ACHN (cell line): ENCODE data around the gene MACROH2A1.
"Not testable (repeated sequence)": the region's sequence is repeated elsewhere in the genome, so short reads cannot be mapped to it uniquely, and the experiment has no call there.

Experiments
- DNase-seq: peaks from one replicate; pipeline ENCODE4 v3.0.0-alpha.2; 2015
- in situ Hi-C: cut with HindIII; loops from 2 replicates; pipeline ENCODE4 v1.10.0; 2017; ENCODE audit warnings: low sequenced_read_pairs, low pct_ligation_motif_present, low pct_unique_long_range_greater_than_20kb

The MACROH2A1 gene

DNA sequence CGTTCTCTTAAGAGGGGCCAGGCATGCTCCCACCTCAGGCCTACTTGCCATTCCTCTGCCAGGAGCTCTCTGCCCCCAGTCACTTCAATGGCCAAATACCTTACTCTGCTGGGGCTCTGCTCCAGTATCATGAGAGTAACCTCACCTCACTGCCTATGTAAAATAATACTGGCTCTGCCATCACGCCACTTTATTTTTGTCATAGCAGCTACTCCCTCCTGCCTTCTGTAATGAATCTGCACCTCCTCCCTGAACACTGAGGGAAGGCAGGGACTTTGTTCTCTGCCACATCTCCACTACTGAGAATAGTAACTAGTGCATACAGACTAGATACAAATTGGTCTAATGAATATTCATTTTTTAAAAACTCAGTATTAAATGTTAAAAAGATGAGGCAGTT is 33.8 kb downstream of the MACROH2A1 start:
- in situ Hi-C loops = no loop called here
- DNase-seq = no peak

DNA sequence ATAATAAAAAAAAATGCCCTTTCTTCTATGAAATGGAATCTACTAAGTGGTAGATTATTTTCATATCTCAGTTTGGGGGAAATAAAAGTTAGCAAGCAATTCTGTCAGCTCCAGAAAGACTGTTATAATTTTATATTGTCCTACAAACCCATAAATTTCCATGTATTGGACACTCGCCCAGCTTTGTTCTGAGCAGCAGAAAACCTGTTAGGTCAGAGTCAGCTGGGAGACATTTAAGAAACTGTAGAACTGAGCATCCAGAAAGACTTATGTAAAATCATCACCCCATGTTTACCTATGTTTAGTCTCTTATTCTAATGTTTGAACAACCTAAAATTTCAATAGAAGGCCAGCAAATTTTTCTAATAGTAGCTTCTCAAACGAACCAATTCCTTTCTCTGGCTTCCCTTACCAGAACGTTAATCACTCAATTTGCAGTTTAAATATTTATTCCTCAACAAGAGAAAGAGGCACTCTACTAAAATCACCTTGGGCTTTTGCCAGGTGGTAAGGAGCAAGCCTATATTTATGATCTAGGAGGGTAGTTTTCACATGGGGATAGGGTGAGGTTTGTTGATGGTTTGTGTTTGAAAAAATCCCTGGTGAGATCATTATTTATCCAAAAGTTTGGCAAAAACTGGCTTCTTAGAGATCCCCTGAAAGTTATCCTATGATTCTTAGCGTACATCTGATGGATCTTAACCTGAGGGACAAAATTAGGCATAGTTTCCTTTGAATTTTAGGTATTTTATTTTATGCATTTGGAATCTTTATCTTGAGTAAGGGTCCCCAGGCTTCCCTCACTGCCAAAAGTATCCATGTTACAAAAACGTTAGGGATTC is 34.4 kb downstream of the MACROH2A1 start:
- in situ Hi-C loops = no loop called here
- no peak for DNase-seq

DNA sequence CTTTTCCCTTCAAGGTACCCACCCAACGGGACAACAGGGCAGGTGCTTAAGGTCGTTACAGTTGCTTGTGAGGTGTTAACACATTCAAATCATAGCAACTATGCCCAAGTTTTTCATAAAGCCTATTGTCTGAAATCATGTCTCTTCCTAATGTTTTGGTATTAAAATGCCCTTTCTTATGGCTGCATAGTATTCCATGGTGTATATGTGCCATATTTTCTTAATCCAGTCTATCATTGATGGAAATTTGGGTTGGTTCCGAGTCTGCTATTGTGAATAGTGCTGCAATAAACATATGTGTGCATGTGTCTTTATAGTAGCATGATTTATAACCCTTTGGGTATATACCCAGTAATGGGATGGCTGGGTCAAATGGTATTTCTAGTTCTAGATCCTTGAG is 35.7 kb downstream of the MACROH2A1 start:
- DNase-seq, in situ Hi-C loops: not testable (repeated sequence)

DNA sequence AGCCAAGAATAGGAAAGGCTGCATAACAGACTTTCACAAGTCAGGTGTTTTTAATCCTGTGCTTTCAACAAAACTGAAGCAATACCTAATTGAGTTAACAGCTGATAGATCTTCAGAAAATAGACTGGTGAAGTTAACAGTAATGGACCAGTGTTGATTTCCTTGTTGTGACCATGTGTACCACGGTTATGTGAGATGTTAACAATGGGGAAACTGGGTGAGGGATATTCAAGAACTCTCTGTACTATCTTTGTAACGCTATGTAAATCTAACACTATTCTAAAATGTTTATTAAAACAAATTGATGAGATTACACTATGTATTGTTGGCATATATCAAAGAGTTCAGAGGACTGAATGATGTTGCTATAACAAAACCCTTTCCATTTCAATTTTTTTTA is 36.9 kb downstream of the MACROH2A1 start:
- in situ Hi-C loops = no loop called here
- no peak for DNase-seq

DNA sequence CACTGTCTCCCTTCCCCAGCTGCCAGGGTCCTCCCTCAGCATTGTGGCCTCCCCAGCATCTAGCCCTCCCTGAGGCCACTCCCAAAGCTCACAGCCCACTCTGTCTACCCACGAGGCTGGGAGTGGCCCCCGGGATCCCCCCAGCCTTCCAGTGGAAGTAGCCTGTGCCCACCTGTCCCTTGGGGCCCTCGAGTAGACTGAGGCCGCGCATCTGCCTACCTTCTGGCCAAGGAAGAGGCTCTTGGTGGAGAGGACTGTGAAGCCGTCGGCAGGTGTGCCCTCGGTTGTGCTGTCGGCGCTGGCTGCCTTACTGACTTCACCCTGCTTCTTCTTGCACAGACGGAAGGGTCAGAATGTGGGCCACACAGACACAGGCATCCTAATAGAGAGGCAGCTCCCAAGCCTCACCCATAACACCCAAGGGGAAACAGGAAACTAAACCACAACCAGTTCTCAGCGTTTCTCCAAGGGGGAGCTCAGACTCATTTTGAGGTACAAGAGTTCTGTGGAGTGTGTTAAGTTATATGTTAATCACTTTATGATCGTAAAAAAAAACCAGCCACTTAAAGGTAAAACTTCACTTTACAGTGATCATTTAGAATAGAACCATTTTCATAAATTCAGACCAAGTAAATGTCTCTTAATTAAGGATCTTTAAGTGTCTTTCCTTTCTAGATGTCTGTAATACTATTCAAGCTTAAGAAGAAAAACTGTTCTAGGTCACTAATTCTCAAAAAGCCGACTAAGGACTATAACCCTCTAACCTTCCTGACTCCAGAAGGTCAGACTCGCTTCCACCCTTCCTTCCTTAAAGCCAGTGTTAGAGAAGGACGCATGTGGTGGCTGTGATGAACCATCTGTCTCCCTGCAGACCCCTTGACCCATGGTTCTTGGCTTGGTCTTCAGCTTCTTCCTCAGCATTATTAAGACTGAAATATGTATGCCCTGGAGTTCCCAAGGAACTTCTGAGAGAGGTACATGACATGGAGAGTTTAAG is 38.5 kb downstream of the MACROH2A1 start:
- no peak for DNase-seq
- in situ Hi-C loops = no loop called here

DNA sequence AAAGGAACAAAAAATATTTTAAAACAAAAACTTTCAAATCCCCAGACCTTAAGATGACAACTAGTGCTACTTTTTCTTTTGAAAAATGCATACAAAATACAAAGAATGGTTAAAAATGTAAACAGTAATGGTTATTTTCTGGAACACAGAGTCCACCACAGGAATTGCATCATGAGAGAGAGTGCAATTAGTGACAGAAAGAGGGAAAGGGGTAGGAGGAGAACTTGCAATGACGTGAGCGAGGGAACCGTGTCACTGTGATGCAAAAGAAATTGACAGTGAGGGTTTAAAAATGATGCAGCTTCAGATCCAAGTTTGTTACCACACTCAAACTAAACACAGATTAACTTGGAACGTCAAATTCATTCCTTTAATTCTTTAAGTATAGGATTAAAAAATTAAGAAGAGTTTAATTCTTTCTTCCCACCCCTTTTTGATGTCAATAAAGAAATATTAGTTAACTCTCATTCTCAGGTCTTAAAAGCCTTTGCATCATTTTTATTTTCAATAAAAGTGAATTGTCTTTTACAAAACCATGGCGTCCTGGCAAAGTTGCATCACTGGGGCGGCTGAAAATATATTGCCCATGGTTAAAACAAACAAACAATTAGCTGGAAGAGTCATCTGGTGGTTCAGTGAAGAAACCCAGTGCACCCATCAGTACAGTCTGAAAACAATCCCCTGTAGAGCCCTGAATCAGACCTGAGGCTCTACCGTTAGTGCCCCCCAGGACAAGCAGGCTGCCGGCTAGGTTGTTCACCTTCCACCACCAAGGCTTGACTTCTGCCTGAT is 39.5 kb downstream of the MACROH2A1 start:
- no peak for DNase-seq
- in situ Hi-C loops = no loop called here

DNA sequence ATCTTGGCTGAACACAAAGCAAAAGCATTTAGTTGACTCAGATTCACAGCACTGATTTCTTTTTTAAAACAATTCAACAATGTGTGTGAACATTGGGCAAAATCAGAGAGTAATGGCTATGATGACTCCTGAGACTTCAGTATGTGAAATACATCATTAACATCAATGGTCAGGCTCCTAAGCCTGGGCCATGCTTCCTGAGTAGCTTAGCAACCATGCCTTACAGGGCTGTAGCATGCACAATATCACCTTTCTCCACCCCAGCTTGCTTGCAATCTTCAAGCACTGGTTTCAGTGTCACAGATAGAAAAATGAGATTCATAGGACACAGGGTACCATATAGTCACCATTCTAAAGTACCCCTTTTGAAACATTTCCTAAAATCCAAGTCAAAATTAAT is 41.3 kb downstream of the MACROH2A1 start:
- DNase-seq = no peak
- in situ Hi-C loops = no loop called here

DNA sequence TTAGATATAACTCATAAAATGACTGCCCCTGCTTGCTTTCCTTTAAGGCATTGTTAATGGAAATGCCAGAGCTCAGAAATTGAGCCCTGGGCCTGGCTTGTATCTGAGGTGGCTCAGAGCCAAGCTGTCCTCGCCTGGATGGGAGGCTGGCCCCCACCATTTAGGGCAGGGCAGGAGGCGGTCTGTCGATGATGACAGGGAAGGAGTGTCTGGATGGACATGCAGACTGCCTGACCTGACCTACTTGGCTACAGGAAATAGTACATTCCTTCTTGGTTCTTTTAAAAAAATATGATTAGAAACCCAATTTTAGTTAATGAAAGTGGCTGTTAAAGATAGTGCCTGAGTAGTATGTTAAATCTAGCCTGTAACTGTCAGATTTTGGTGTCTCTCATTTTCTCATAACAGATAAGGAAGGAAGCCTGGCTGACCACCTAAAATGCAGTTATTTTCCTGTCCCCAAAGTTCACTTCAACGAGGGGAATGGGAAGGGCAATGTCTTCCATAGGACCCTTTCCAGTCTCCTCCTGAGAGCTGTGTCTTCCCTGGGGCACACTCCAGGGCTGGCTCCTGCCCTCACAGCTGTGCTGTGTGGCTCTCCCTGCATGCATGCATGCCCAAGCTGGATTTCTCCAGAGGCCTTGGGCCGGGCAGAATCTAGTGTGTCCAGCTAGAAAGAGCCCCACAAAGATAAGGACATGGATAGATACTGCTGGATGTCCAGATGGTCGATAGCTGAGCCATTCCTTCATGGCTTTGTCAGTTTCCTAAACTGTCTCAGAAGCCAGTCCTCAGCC is 42.3 kb downstream of the MACROH2A1 start:
- in situ Hi-C loops = no loop called here
- no peak for DNase-seq

DNA sequence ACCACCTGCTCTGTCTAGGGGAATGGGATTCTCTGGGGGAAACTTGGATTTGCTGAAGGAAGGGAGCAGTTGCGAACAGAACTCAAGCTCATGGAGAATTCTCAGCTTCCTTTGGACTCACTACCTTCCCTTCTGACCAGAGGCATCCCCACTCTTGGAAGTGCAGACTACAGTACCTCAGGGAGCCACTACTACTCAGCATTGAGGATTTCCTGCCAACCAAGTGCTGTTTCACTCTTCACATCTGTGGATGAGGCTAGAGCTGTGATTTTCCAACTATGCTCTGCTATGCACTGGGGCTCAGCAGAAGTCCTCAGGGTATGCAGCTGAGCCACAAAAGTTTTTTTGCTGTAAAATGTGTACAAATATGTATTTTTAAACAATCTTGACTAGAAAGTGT is 43.9 kb downstream of the MACROH2A1 start:
- DNase-seq = no peak
- in situ Hi-C loops = no loop called here

DNA sequence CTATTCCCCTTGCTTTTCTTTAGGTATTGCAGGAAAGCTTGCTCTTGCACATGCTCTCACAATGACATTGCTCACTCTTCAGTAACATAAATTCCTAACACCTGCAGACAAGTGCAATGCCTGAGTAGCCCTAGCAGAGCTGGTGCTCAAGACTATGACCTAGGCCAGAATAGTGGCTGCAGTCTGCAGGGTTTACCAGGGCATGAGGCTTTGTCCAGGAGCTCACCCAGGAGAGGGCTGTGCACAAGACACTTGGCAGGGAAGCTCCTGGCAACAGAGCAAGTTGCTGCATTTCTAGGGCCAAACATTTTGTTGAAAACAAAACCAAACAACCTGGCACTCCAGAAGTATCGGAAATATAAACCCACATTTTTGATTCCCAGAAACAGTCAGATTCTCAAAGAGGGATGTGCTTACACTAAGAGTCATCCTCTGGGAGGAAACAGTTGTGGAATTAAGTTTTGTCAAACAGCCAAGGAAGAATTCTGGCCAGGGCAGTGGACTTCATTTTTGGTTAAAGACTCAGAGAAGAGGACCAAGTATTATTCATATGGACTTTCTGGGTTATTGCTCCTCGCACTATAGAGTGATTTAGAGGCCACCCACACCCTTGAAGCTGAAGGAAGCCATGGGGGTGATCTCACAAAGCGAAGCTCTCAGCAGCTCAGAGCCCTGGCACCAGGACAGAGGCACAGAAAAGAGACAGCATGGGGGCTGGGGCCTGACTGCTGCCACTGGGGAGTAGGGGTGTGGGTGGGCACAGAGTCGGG is 44.9 kb downstream of the MACROH2A1 start:
- in situ Hi-C loops = no loop called here
- no peak for DNase-seq

DNA sequence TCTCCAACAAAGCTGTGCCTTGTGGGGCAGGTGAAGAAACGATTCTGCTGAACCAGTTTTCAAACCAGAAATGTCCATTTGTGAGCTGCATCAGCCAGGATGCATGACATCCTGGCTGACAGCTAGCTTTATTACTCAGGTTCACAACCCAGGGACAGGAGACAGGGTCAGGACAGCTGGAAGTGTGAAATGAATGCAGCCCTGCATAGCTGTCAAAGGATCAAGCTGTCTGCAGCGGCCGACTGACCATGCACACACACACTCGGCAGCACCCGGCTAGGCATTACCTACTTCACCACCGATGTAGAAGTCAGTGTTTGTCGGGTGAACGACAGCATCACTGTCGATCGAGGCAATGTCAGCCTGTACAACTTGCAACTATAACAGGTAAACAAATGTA is 48.5 kb downstream of the MACROH2A1 start:
- in situ Hi-C loops = no loop called here

DNA sequence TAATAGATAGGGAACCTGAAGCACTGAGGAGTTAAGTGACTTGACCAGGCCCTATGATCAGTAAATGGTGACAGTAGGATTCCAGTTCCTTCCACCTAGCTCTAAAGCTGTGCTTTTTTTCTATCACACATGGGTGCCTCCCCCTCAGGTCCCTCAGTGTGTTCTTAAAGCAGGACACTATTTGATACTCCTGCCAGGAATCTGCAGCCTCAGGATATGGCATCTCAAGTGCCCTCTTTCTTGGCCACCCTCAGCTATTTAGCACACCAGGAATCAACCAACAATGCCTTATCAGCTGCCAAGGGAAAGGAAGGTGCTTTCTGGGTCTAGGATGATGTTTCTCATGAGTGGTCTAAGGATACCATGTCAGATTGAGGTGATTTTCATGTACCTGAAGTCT is 49.1 kb downstream of the MACROH2A1 start:
- DNase-seq = no peak
- in situ Hi-C loops = no loop called here

More for the DNA sequence above, 48.5 kb downstream of the MACROH2A1 start:
- DNase-seq = no peak

DNA sequence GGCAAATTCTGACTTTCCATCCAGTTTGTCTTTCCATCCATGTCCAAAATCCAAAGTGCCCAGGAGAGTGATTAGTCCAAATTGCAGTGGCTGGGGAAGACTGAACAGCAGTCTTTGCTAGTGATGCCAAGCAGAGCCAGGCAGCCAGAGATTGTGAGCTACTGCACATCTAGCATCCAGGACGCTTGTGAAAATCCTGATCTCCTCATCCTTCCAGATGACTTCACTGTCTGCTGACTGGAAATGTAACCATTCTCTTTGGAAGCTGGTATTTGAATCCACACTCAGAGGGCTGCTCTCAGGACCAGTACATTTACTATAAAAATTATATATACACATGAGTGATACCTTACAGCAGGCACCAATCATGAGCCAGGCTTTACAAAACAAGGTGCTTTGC is 49.6 kb downstream of the MACROH2A1 start:
- in situ Hi-C loops = no loop called here
- DNase-seq = no peak

DNA sequence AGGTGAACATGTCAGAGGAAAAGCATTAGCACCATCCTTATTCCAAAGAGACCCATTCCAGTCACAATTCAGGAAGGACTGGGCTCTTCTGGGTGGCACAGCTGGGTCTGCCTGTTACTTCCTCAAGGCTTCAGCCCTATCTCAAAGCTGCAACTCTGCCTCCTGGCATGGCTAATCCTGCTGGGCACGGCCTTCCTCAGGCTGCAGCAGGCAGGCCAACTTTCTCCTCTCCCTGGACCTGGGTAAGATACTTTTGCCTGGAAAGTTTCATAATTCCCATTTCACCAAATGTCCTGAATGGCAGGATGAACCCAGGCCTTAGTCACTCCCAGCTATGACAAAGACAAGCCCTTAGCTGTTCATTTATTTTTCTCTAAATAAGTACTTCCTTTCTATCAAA is 50.1 kb downstream of the MACROH2A1 start:
- DNase-seq = no peak
- in situ Hi-C loops = no loop called here

DNA sequence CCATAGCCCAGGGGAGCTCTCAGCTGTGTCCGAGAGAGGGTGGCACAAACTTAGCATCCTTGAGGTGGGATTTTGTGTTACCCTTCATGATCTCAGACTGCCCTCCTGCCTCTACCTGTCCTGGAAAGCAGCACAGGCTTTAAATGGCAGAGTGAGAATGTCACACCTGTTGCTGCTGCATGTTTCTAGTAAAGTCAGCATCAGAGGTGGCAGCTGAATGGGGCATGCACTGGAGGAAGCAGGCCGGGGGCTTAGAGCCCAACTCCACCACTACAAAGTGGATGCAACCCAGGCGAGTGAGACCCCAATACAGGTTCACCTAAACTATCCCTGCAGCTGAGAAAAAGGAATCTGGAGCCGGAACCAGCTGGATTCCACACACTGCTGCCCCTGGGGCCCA is 51.6 kb downstream of the MACROH2A1 start:
- DNase-seq = no peak
- in situ Hi-C loops = no loop called here

DNA sequence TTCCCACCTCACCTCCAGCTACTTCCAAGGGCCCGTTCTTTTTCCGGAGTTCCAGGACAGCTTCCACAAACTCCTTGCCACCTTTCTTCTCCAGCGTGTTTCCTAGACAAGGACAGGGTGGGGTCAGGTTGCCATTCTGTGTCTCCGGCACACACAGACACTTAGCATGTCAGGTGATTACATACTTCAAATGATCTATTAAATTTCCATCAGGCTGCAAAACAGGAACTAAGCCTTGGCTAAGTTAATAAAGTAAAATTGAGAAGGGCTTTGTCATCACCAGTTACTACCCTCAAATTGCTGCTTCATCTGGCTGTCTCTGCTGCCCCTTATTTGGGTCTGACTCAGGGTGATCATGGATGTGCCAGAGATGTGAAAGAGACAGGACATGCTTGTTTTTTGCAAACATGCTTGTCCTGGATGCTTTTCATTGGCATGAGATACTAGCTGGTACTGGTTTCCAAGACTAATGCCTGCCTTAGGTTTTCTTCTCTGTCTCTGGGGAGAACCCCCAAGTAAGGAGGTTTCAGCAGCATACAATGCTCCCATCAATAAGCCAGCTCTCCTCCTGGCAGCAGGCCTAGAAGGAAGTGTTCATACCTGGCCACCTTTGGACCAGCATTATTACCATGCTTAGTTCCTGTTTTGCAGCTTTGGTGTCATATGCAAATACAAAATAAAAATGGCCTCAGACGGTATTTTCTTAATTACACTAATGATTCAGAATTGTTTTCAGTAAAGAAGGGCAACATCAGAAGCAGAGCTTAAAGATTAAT is 52.9 kb downstream of the MACROH2A1 start:
- in situ Hi-C loops = no loop called here
- no peak for DNase-seq

DNA sequence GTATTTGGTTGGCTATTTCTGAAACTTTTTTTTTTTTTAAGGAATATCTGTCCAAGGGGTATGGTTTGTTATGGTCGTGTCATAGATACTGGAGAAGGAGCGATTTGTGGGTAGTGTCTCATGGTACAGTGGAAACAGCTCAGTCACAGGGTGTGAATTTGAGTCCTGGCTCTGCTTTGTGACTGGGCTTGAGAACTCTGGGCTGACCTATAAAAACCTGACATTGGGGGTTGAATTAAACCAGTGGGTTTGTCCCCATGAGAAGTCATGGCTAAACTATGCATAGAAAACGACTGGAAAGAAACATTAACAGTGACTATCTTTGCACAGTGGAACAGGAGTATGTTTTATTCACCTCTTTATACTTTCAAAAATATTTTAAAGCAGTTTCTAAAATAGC is 54.7 kb downstream of the MACROH2A1 start:
- in situ Hi-C loops = no loop called here
- no peak for DNase-seq
